Fibroblast of mammary gland (primary cell): ENCODE results near the gene USP7.

Experiments
- DNase-seq: peaks from one replicate; pipeline ENCODE4 v3.0.0-alpha.2; 2010; ENCODE audit warnings: low read depth
- H3K4me3 ChIP-seq: 2 replicates; pipeline ENCODE4 v1.5.1; 2011; ENCODE audit warnings: low read depth, mild to moderate bottlenecking, low read length, moderate library complexity; ENCODE audit not compliant: control insufficient read depth
- CTCF ChIP-seq: conservative IDR thresholded peaks from 2 replicates; pipeline ENCODE4 v1.5.1; 2011; ENCODE audit warnings: low read depth, low read length, inconsistent platforms; ENCODE audit not compliant: control insufficient read depth, insufficient read depth

Gene USP7

GRCh38 chr16:8853150-8853549, 110.6 kb downstream of the USP7 start:
- no peak for DNase-seq
- H3K4me3 ChIP-seq, result no peak overlapping the region
- no peak for TF ChIP-seq CTCF

GRCh38 chr16:8852534-8852933, 111.2 kb downstream of the USP7 start:
- peak; percentile 52 for DNase-seq
- no peak for TF ChIP-seq CTCF

GRCh38 chr16:8851761-8852403, 111.8 kb downstream of the USP7 start:
- no peak overlapping the region for H3K4me3 ChIP-seq
- DNase-seq, result no peak
- TF ChIP-seq CTCF, result no peak

More at GRCh38 chr16:8852534-8852933, 111.2 kb downstream of the USP7 start:
- H3K4me3 ChIP-seq, result no peak overlapping the region

GRCh38 chr16:8850279-8850885, 113.3 kb downstream of the USP7 start:
- DNase-seq, result peak; percentile 95
- no peak overlapping the region for H3K4me3 ChIP-seq
- no peak for TF ChIP-seq CTCF

- TF ChIP-seq CTCF, result no peak
Observed at GRCh38 chr16:8849411-8850011, 114.2 kb downstream of the USP7 start.

GRCh38 chr16:8848939-8849391, 114.7 kb downstream of the USP7 start:
- TF ChIP-seq CTCF, result no peak
- peak; percentile 88 for DNase-seq
- no peak overlapping the region for H3K4me3 ChIP-seq

More at GRCh38 chr16:8849411-8850011, 114.2 kb downstream of the USP7 start:
- no peak overlapping the region for H3K4me3 ChIP-seq
- peak; percentile 87 for DNase-seq
